Smooth muscle cell (in vitro differentiated cells): ENCODE measurements around the gene GRIN2D. TPM values are rescaled to one million over a fixed set of nuclear protein-coding genes. Genes with fewer than 3 reads are reported as not detected.

ENCODE experiments used
- DNase-seq: peaks from one replicate; lab custom pipeline; 2025; ENCODE audit not compliant: unreplicated experiment; lab: John Stamatoyannopoulos, UW
- H2AFZ ChIP-seq: fragments of 200-600 bp; sonication (generic); 2 replicates; pipeline ENCODE4 v1.6.0; 2016; ENCODE audit warnings: antibody characterized with exemption, low read depth, mild to moderate bottlenecking
- H3F3A ChIP-seq: fragments of 200-600 bp; sonication (generic); 2 replicates; pipeline ENCODE4 v1.6.0; 2017; ENCODE audit warnings: antibody characterized with exemption, low read depth
- H3K27ac ChIP-seq: fragments of 200-600 bp; sonication (generic); 2 replicates; pipeline ENCODE4 v1.5.1; 2016; ENCODE audit warnings: low read depth, mild to moderate bottlenecking
- H3K27me3 ChIP-seq: fragments of 200-600 bp; sonication (generic); 2 replicates; pipeline ENCODE4 v1.6.1; 2016; ENCODE audit warnings: low read depth, mild to moderate bottlenecking
- H3K36me3 ChIP-seq: fragments of 200-600 bp; sonication (generic); 2 replicates; pipeline ENCODE4 v1.5.1; 2016; ENCODE audit warnings: low read depth
- H3K4me1 ChIP-seq: fragments of 200-600 bp; sonication (generic); 2 replicates; pipeline ENCODE4 v1.5.1; 2016; ENCODE audit warnings: low read depth
- H3K4me2 ChIP-seq: fragments of 200-600 bp; sonication (generic); 2 replicates; pipeline ENCODE4 v1.6.0; 2016; ENCODE audit warnings: mild to moderate bottlenecking
- H3K4me3 ChIP-seq: fragments of 200-600 bp; sonication (generic); 2 replicates; pipeline ENCODE4 v1.5.1; 2016; ENCODE audit warnings: mild to moderate bottlenecking
- H3K79me2 ChIP-seq: fragments of 200-600 bp; sonication (generic); 2 replicates; pipeline ENCODE4 v1.6.0; 2016; ENCODE audit warnings: low read depth, mild to moderate bottlenecking
- H3K9ac ChIP-seq: fragments of 200-600 bp; sonication (generic); 2 replicates; pipeline ENCODE4 v1.6.0; 2016; ENCODE audit warnings: low read depth
- H3K9me3 ChIP-seq: fragments of 200-600 bp; sonication (generic); replicated peaks from 2 replicates; pipeline ENCODE4 v1.5.1; 2016; ENCODE audit warnings: low read depth
- H4K20me1 ChIP-seq: fragments of 200-600 bp; sonication (generic); 2 replicates; pipeline ENCODE4 v1.6.0; 2016; ENCODE audit warnings: low read depth
- WGBS: methylation state at CpG from one replicate; pipeline ENCODE4 v1.1.7; 2016; ENCODE audit warnings: low lambda C conversion rate; 5-methylcytosine and 5-hydroxymethylcytosine counted together
- polyA plus RNA-seq: library from polyadenylated mRNA; unstranded; fragments of >200 nt; fragmentation: Nextera tagmentation; extraction: Ambion mirVana; gene quantifications from 2 replicates; pipeline ENCODE4 v1.2.1, GENCODE V29; 2016
- total RNA-seq: library from RNA; depleted of rRNA; stranded (reverse); fragments of >200 nt; gene quantifications from 2 replicates; pipeline ENCODE4 v1.2.3, GENCODE V29; 2014
- TF ChIP-seq, protein P1 (sequence below): fragments of 200-600 bp; sonication (generic); IDR thresholded peaks from 2 replicates; pipeline ENCODE4 v1.5.1; 2017; ENCODE audit warnings: borderline replicate concordance, mild to moderate bottlenecking, antibody characterized with exemption; ENCODE audit not compliant: insufficient read depth, poor library complexity, severe bottlenecking

Gene GRIN2D
- total and polyA plus RNA-seq, 2 experiments from 2014 or later = 4.0 to 10.7 TPM

DNA sequence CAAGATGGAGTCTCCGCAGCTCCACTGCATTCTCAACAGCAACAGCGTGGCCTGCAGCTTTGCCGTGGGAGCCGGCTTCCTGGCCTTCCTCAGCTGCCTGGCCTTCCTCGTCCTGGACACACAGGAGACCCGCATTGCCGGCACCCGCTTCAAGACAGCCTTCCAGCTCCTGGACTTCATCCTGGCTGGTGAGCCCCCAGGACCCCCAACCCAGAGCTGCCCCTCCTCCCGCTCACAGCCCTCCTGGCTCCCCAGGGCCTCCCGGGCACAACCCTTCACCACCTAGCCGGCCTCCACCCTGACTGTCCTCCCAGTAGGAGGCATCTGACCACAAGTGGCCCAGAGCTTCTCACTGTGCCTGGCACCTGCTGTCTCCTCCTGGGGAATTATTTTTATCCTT is 19.9 kb upstream of the GRIN2D start:
- Histone ChIP-seq H3K4me3 (no peak overlapping the region), H4K20me1 (no peaks in the 10 kb centered on the region), H3K9me3 (no peaks in the 10 kb centered on the region), H3K36me3 (no peaks in the 10 kb centered on the region), H3K4me2 (no peak overlapping the region), H3K27me3 (no peaks in the 10 kb centered on the region), H3K27ac (no peak overlapping the region), H3K4me1 (no peaks in the 10 kb centered on the region), H3K79me2 (no peaks in the 10 kb centered on the region), H3K9ac (no peak overlapping the region), H3F3A (no peaks in the 10 kb centered on the region), H2AFZ (no peak overlapping the region)
- 95% methylated on average over 10 of the region's 11 CpGs for WGBS
- no peak for DNase-seq
- TF ChIP-seq, protein P1, sequence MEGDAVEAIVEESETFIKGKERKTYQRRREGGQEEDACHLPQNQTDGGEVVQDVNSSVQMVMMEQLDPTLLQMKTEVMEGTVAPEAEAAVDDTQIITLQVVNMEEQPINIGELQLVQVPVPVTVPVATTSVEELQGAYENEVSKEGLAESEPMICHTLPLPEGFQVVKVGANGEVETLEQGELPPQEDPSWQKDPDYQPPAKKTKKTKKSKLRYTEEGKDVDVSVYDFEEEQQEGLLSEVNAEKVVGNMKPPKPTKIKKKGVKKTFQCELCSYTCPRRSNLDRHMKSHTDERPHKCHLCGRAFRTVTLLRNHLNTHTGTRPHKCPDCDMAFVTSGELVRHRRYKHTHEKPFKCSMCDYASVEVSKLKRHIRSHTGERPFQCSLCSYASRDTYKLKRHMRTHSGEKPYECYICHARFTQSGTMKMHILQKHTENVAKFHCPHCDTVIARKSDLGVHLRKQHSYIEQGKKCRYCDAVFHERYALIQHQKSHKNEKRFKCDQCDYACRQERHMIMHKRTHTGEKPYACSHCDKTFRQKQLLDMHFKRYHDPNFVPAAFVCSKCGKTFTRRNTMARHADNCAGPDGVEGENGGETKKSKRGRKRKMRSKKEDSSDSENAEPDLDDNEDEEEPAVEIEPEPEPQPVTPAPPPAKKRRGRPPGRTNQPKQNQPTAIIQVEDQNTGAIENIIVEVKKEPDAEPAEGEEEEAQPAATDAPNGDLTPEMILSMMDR = no peak

DNA sequence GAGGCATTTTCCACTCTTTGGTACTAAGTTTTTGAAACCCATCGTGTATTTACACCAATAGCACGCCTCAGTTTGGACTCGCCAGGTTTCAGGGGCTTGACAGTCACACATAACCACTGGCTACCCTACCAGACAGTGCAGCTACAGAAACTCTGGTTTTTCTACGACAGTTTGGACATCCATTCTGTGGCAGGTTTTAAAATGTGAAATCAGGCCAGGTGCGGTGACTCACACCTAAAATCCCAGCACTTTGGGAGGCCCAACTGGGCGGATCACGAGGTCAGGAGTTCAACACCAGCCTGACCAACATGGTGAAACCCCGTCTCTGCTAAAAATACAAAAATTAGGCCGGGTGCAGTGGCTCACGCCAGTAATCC is 15.3 kb upstream of the GRIN2D start:
- 93% methylated on average over 10 of the region's 10 CpGs for WGBS
- Histone ChIP-seq H3K27ac (no peak overlapping the region), H3K4me2 (no peak overlapping the region), H3F3A (no peaks in the 10 kb centered on the region), H3K79me2 (no peaks in the 10 kb centered on the region), H3K4me1 (no peaks in the 10 kb centered on the region), H3K9me3 (no peaks in the 10 kb centered on the region), H4K20me1 (no peaks in the 10 kb centered on the region), H3K27me3 (no peaks in the 10 kb centered on the region), H3K4me3 (no peak overlapping the region), H2AFZ (no peak overlapping the region), H3K9ac (no peak overlapping the region), H3K36me3 (no peaks in the 10 kb centered on the region)
- DNase-seq = no peak
- TF ChIP-seq, protein P1 = no peak

DNA sequence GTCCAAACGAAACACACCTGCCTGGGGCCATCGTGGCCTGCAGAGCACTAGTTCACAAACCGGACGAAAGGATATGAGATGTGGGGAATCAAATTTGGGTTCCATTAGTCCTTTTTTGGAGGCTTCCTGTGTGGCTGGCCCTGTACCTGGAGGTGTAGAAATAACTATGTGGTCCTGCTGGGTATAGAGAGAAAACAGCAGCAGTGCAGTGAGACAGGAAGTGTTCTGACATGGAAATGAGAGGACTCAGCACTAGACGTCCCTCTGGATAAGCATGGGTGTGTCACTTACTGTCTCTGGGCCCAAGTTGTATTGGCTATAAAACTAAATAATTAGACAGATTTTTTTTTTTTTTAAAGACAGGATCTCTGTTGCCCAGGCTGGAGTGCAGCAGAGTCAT is 14.4 kb upstream of the GRIN2D start:
- Histone ChIP-seq H3K79me2 (no peaks in the 10 kb centered on the region), H3K9ac (no peak overlapping the region), H3K9me3 (no peaks in the 10 kb centered on the region), H3K4me1 (no peaks in the 10 kb centered on the region), H3K36me3 (no peaks in the 10 kb centered on the region), H3F3A (peaks cover 5% of the 10 kb centered on the region), H3K4me2 (no peak overlapping the region), H4K20me1 (peaks cover 6% of the 10 kb centered on the region), H3K4me3 (no peak overlapping the region), H3K27me3 (no peaks in the 10 kb centered on the region), H2AFZ (no peak overlapping the region), H3K27ac (no peak overlapping the region)
- TF ChIP-seq, protein P1 = no peak
- WGBS = 80% methylated on average over 5 of the region's 5 CpGs
- no peak for DNase-seq

DNA sequence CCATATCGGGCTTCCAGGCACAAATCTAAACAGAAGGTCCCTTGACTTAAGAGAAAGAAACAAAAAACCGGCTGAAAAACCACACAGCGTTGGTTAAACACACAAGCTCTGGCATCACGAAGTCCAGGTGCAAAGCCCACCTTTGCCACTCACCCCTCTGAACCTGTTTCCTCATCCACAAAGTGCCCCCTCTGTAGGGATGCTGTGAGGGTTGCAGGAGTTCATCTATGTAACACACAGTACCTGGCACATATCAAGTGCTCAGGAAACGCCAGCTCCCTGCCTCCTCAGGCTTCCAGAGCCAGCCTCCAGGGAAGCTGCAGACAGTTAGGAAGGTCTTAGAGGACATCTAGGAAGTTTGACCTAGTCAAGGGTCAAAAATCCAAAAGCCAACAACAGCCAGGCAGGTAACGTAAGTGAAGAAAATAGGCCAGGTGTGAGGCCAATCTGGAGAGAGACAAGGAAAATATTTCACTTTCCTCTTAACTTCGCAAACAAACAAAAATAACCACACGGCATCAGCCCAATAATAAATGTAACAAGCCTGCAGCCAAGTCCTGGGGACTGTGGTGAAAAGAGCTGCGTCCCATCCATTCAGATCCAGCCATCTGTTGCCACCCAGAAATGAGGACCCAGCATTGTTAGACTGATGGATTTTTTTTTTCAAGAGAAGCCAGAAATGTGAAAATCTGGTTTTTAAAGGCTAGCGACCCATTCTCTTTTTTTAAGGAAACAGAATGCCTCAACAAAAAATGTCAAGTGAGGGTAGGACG is 12.1 kb upstream of the GRIN2D start:
- Histone ChIP-seq H3K4me3 (no peak overlapping the region), H3K4me2 (no peak overlapping the region), H4K20me1 (peaks cover 28% of the 10 kb centered on the region), H3K36me3 (peaks cover 3% of the 10 kb centered on the region), H3K27me3 (no peaks in the 10 kb centered on the region), H3K27ac (no peak overlapping the region), H3F3A (peaks cover 10% of the 10 kb centered on the region), H3K9me3 (no peaks in the 10 kb centered on the region), H2AFZ (no peak overlapping the region), H3K9ac (no peak overlapping the region), H3K79me2 (no peaks in the 10 kb centered on the region), H3K4me1 (no peaks in the 10 kb centered on the region)
- TF ChIP-seq, protein P1 = no peak
- no peak for DNase-seq
- 91% methylated on average over 11 of the region's 11 CpGs for WGBS
